ENCODE results near the gene NTPCR.

GRCh38 chr1:232964601-232965000 is 14.2 kb downstream of the NTPCR start:
- TF ChIP-seq CTCF (IDR thresholded peaks at IDR 0.05), result no peak
- TF ChIP-seq POLR2A (IDR thresholded peaks at IDR 0.05), result no peak
